Sigmoid colon (tissue), 7 donors: ENCODE data around the gene FGF12. TPM values are rescaled to one million over a fixed set of nuclear protein-coding genes. Genes with fewer than 3 reads are reported as not detected.

Experiments used
- DNase-seq: peaks from one replicate; pipeline ENCODE4 v3.0.0-alpha.2; 2019
- H3K27ac ChIP-seq, 4 donors: fragments of 200-600 bp; sonication (generic); one replicate each; pipeline ENCODE4 v1.5.1; 2016 to 2019; ENCODE audit warnings: mild to moderate bottlenecking in 1 of 4
- H3K27me3 ChIP-seq, 3 donors: fragments of 200-600 bp; sonication (generic); one replicate each; pipeline ENCODE4 v1.5.1; 2019; ENCODE audit warnings: mild to moderate bottlenecking in 1 of 3
- H3K36me3 ChIP-seq, 4 donors: fragments of 200-600 bp; sonication (generic); one replicate each; pipeline ENCODE4 v1.5.1; 2016 to 2019
- H3K4me1 ChIP-seq, 4 donors: fragments of 200-600 bp; sonication (generic); one replicate each; pipeline ENCODE4 v1.5.1; 2017 to 2019
- H3K4me3 ChIP-seq, 4 donors: fragments of 200-600 bp; sonication (generic); one replicate each; pipeline ENCODE4 v1.5.1; 2017 to 2019; ENCODE audit warnings: mild to moderate bottlenecking in 2 of 4, moderate library complexity in 1 of 4
- H3K9me3 ChIP-seq, 4 donors: fragments of 200-600 bp in 3 of 4; sonication (generic) in 3 of 4; one replicate each; pipeline versions ENCODE4 v1.5.1 to v1.6.1; 2013 to 2019
- EP300 ChIP-seq, 4 donors: sonication (generic); formaldehyde crosslinking; IDR thresholded peaks; one replicate each; pipeline ENCODE4 v1.6.1; 2017; ENCODE audit warnings: antibody characterized with exemption in 4 of 4
- POLR2A ChIP-seq, 2 donors: fragments of 450-650 bp; IDR thresholded peaks; one replicate each; pipeline ENCODE4 v1.6.1; 2016; ENCODE audit warnings: antibody characterized with exemption in 2 of 2, mild to moderate bottlenecking in 2 of 2, moderate library complexity in 2 of 2
- POLR2AphosphoS5 ChIP-seq, 4 donors: sonication (generic); formaldehyde crosslinking; IDR thresholded peaks; one replicate each; pipeline ENCODE4 v1.6.1; 2017; ENCODE audit warnings: antibody characterized with exemption in 4 of 4
- WGBS, 2 donors: extraction: QIAGEN DNeasy Blood & Tissue Kit; methylation state at CpG; one replicate each; pipeline ENCODE4 v1.1.7; 2013; 5-methylcytosine and 5-hydroxymethylcytosine counted together
- intact Hi-C: fragments of 100-400 bp; cut with DNase I; formaldehyde crosslinking; loops from one replicate; pipeline ENCODE4 v1.15.1; 2023
- polyA plus RNA-seq, 3 donors: library from polyadenylated mRNA; stranded (reverse); fragments of 200-250 nt; gene quantifications; one replicate each; pipeline ENCODE4 v1.2.3, GENCODE V29; 2013
- total RNA-seq, 4 donors: library from RNA; depleted of rRNA; stranded (reverse); fragments of >200 nt; gene quantifications; one replicate each; pipeline ENCODE4 v1.1.0, GENCODE V29; 2016
- TF ChIP-seq, protein P1 (sequence below), 4 experiments: fragments of 450-650 bp in 3 of 4; fragments of 200-600 bp in 1 of 4; IDR thresholded peaks; one replicate each; pipeline ENCODE4 v1.5.1; 2016 to 2019; ENCODE audit warnings: antibody characterized with exemption in 4 of 4, mild to moderate bottlenecking in 3 of 4, moderate library complexity in 2 of 4
- donor health status: healthy with polysubstance abuse.
- donor health status: Bipolar disorder and iron deficiency.
- donor health status: healthy.

Gene FGF12
- total and polyA plus RNA-seq, 7 donors, result 0.32 to 7.8 (median 1.8) TPM

DNA sequence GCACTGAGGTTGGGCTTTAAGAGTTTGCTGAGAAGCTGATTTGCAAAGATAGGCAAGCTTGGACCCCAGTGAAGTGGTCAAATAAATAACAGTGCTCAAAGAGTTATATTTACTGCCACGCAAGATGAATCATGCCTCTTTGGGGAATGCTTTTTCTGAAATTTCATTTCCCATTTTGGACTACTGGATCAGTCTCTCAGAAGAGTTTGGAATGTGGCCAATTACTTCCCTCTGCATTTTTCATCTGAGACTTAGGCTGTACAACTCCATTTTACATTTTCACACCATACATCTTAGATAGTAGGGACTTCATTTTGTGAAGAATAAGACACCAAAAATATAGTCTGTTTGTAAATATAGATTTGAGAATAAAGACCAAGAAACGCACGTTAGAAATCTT is 419.7 kb downstream of the FGF12 start:
- no peaks in the 10 kb centered on the region for H3K4me1 ChIP-seq
- H3K36me3 ChIP-seq, result no peaks in the 10 kb centered on the region
- no peak for DNase-seq
- no peak overlapping the region for H3K4me3 ChIP-seq
- no peaks in the 10 kb centered on the region for H3K9me3 ChIP-seq
- intact Hi-C loops, result no loop called here
- no peak for TF ChIP-seq EP300 (IDR thresholded peaks at IDR 0.05)
- TF ChIP-seq, protein P1, sequence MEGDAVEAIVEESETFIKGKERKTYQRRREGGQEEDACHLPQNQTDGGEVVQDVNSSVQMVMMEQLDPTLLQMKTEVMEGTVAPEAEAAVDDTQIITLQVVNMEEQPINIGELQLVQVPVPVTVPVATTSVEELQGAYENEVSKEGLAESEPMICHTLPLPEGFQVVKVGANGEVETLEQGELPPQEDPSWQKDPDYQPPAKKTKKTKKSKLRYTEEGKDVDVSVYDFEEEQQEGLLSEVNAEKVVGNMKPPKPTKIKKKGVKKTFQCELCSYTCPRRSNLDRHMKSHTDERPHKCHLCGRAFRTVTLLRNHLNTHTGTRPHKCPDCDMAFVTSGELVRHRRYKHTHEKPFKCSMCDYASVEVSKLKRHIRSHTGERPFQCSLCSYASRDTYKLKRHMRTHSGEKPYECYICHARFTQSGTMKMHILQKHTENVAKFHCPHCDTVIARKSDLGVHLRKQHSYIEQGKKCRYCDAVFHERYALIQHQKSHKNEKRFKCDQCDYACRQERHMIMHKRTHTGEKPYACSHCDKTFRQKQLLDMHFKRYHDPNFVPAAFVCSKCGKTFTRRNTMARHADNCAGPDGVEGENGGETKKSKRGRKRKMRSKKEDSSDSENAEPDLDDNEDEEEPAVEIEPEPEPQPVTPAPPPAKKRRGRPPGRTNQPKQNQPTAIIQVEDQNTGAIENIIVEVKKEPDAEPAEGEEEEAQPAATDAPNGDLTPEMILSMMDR (IDR thresholded peaks at IDR 0.05), result no peak
- TF ChIP-seq POLR2AphosphoS5 (IDR thresholded peaks at IDR 0.05), result no peak
- TF ChIP-seq POLR2A (IDR thresholded peaks at IDR 0.05), result no peak
- no peak overlapping the region for H3K27ac ChIP-seq
- WGBS, 2 donors, result 88 to 90% methylated on average over 3 of the region's 3 CpGs
- H3K27me3 ChIP-seq, result no peaks in the 10 kb centered on the region

DNA sequence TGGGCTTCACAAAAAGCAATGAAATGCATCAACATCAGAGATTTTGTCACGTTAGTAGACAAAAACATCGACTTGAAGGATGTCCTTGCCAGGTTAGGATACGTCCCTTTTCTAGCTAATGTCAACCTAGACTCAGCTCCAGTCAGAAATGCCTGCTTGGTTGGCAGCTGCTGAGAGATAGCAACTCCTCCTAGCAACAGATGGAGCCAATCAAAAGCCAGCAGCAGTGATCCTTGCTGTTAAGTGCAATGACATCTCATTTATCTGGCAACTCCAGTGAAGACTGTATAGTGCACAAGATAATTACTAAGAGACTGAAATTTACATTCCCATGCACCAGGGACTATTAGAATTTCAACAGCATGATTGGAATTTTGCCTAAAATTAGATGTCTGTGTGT is 424.1 kb downstream of the FGF12 start:
- Histone ChIP-seq H3K36me3 (no peaks in the 10 kb centered on the region), H3K4me3 (no peak overlapping the region), H3K27me3 (no peaks in the 10 kb centered on the region), H3K9me3 (no peaks in the 10 kb centered on the region), H3K27ac (no peak overlapping the region), H3K4me1 (no peaks in the 10 kb centered on the region)
- intact Hi-C loops, result no loop called here
- DNase-seq, result no peak
- TF ChIP-seq, protein P1 (IDR thresholded peaks at IDR 0.05), result no peak
- no peak for TF ChIP-seq POLR2AphosphoS5 (IDR thresholded peaks at IDR 0.05)
- TF ChIP-seq EP300 (IDR thresholded peaks at IDR 0.05), result no peak
- TF ChIP-seq POLR2A (IDR thresholded peaks at IDR 0.05), result no peak
- 70 to 78% methylated on average over 3 of the region's 3 CpGs for WGBS, 2 donors

DNA sequence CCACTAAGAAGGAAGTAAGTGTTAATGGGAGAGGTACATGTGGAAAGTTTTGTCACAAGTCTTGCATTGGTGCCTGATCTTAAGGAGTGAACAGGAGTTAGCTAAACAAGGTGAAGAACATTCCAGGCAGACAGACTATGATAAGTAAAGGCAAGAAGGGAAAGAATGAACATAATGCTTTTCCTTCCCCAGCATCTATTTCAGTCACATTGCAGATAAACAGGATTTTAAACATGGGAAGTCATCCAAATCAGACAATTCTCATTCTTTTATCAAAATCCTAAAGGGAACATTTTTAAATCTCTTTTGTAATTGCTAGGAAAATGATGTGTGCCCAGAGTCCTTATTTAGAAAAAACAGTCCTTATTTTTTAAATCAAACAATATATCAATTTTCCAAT is 424.6 kb downstream of the FGF12 start:
- Histone ChIP-seq H3K9me3 (no peaks in the 10 kb centered on the region), H3K27me3 (no peaks in the 10 kb centered on the region), H3K36me3 (no peaks in the 10 kb centered on the region), H3K4me3 (no peak overlapping the region), H3K27ac (no peak overlapping the region), H3K4me1 (no peaks in the 10 kb centered on the region)
- DNase-seq, result no peak
- no peak for TF ChIP-seq POLR2AphosphoS5 (IDR thresholded peaks at IDR 0.05)
- intact Hi-C loops, result no loop called here

DNA sequence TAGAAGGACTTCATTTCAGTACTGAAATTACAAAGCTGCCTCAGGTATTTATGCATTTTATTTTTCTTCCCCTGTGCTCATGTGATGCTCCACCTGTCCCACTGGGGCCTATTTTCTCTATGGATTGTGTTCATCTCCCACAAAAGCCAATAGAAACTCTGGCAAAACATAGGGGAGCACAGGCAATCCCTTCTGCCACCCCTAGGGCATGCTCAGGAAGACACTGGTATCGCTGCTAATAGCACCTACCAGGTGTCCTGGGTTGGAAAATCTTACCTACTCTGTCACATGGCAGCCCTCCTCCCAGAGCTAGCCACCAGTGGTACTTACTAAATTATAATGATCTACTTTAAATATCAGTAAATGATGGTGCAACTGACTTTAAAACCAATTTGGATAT is 427.4 kb downstream of the FGF12 start:
- H3K27ac ChIP-seq, result no peak overlapping the region
- no peaks in the 10 kb centered on the region for H3K9me3 ChIP-seq
- WGBS, 2 donors, result 94 to 97% methylated on average over 1 of the region's 1 CpG
- no peaks in the 10 kb centered on the region for H3K27me3 ChIP-seq
- DNase-seq, result no peak
- H3K36me3 ChIP-seq, result no peaks in the 10 kb centered on the region
- intact Hi-C loops, result no loop called here
- H3K4me1 ChIP-seq, result no peaks in the 10 kb centered on the region
- no peak for TF ChIP-seq EP300 (IDR thresholded peaks at IDR 0.05)
- H3K4me3 ChIP-seq, result no peak overlapping the region

DNA sequence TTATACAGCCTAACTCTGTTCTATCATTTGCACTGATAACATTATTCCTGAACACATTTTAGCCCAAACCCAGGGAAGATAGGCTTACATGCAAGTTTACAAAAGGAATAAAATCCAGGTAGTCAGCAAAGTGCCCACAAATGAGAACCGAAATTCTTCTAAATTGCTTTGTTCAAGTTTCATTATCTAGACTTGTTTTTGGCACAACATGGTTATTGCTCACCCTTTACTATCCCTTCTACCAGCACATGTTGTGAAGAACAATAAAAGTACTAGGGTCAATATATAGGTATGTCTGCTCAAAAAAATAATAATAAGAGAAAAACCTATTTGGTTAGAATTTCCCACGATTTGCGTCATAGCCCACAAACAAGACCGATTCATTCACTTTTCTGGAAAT is 430.5 kb downstream of the FGF12 start:
- Histone ChIP-seq H3K36me3 (no peaks in the 10 kb centered on the region), H3K4me3 (no peak overlapping the region), H3K4me1 (no peaks in the 10 kb centered on the region), H3K27ac (no peak overlapping the region), H3K9me3 (no peaks in the 10 kb centered on the region), H3K27me3 (no peaks in the 10 kb centered on the region)
- TF ChIP-seq EP300 (IDR thresholded peaks at IDR 0.05), result no peak
- TF ChIP-seq, protein P1 (IDR thresholded peaks at IDR 0.05), result no peak
- TF ChIP-seq POLR2A (IDR thresholded peaks at IDR 0.05), result no peak
- no peak for TF ChIP-seq POLR2AphosphoS5 (IDR thresholded peaks at IDR 0.05)
- DNase-seq, result no peak
- WGBS, 2 donors, result 90 to 94% methylated on average over 4 of the region's 4 CpGs
- intact Hi-C loops, result no loop called here

DNA sequence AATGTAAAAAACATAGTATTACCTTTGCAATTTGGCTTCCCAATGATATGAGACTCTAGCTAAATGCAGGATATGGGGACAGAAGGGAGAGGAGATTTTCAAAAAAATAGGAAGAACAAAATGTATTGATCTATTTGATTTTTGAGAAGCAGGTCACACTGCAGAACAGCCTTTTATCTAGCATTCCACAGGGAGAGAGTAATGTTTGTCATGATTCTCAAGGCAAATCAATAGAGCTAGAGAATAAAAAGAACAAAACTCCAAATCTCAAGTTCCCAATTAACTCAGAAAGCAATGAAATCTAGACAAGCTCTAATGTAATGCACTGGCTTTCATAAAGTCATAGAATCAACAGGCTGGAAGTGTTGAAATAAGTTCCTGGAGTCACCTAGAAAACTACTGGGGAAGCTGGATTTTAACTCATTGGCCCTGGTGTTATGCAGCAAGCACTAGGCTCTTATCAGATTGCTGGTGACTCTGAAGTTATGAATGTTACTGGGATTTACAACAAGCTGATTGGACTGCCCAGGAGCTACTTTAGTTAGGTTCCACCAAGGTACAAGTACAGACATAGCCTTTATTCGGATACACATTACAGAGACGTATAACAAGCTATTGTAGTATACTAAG is 442.8 kb downstream of the FGF12 start:
- no peak for DNase-seq
- intact Hi-C loops, result no loop called here
- no peak overlapping the region for H3K4me3 ChIP-seq
- H3K36me3 ChIP-seq, result no peaks in the 10 kb centered on the region
- no peaks in the 10 kb centered on the region for H3K27me3 ChIP-seq
- H3K4me1 ChIP-seq, result no peaks in the 10 kb centered on the region
- no peak overlapping the region for H3K27ac ChIP-seq
- TF ChIP-seq POLR2AphosphoS5 (IDR thresholded peaks at IDR 0.05) (no peak), POLR2A (IDR thresholded peaks at IDR 0.05) (no peak), EP300 (IDR thresholded peaks at IDR 0.05) (no peak)
- TF ChIP-seq, protein P1 (IDR thresholded peaks at IDR 0.05), result no peak
- no peaks in the 10 kb centered on the region for H3K9me3 ChIP-seq
- 94 to 95% methylated on average over 2 of the region's 2 CpGs for WGBS, 2 donors
